DLD1 (cell line): ENCODE measurements around the gene C13orf46.

Experiments
- in situ Hi-C: cut with HindIII; loops from 2 replicates; pipeline ENCODE4 v1.10.0; 2017; ENCODE audit warnings: low sequenced_read_pairs

Gene C13orf46

DNA sequence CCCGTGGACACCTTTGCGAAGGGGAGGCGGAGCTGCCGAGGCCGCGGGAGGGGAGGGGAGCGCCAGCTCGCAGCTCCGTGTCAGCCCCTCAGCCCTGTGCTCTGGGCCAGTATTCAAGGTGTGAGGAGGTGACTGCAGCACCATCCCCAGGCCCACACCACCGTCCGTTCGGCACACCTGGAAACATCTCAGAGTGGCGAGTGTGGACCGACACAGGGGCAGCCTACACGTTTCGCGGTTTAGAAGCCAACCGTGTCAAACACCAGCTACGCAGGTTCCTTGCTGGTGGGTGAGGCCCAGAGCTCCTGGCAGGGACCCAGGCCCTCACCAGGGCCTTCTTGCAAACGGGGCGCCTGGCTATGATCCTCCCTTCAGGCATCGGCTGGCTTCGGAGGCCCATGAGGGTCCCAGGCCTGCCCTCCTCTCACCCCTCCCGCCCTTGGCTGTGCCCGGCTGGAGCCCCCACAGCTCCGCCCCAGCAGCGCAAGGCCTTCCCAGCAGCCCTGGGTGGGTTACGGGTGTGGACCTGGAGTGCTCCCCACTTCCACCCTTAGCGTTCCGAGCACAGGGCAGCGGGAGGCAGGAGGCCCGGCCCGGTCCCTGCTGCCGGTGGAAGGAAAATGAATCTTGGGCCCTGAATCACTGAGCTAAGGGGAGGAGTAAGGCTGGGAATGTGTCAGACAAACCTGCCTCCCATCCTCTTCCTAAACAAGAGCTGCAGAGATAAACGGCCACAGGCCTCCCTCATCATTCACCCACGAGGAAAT lies 1.2 kb downstream of the C13orf46 start:
- in situ Hi-C loops = no loop called here

DNA sequence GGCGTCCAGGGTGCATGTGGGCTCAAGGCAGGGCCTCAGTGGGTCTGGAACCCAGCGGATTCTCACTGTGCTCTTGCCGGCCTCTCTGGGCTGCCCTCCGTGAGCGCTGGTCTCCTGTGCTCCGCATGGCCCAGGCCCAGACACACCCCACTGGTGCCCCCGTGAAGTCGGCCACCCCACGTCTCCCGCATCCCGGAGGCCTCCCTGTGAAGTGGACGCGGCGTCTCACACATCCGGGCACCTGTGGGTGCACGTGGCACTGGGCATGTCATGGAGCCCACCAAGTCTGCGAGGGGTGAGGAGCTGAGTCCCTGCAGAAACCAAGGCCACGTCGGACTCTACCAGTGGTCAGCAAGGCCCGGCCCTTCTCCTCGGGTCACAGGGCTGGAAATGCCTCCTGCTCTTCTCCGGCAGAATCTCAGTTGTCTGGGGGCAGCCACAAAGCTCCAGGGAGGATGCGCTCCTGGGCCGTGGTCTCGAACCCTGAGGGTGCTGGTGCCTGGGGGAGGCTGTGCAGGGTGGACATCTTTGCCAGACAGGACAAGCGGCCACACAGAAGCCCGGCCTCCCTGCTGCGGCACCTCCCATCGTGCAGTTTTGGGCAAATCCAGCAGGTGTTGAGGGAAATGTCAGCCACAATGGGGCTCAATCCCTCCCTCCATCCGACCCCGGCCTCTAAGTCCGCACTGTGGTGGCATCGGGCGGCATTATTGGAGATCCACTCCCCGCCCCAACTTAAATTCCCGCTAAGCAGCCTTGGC lies 2.2 kb downstream of the C13orf46 start:
- in situ Hi-C loops = no loop called here

DNA sequence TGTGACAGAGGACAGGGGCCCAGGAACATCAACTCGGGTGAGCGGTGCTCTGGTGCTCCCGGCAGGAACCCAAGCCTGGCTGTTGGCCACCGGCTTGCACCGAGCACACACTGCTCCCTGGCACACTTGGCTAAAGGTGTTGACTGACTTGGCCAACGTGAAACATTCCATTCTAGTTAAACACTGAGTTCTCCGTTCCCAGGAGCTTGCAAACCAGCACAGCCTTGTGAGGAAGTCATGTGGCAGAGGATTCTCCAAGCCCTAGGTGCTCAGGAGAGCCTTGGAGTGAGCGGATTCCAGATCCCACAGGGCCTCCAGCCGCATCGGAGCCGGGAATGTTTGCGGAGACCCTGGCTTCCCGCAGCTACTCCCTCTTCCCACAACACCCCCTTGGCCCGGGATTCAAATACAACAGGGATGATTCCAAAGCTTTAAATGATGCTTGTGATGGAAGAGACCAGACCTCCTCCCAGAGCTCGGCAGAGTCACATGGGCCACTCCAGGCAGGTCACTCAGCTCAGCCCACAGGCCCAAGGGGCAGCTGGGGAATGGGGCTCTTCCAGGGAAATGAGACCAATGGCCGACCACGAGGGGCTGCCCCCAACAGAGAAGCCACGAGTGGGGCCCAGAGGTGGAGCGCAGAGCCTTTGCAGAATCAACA lies 2.9 kb downstream of the C13orf46 start:
- in situ Hi-C loops = no loop called here

DNA sequence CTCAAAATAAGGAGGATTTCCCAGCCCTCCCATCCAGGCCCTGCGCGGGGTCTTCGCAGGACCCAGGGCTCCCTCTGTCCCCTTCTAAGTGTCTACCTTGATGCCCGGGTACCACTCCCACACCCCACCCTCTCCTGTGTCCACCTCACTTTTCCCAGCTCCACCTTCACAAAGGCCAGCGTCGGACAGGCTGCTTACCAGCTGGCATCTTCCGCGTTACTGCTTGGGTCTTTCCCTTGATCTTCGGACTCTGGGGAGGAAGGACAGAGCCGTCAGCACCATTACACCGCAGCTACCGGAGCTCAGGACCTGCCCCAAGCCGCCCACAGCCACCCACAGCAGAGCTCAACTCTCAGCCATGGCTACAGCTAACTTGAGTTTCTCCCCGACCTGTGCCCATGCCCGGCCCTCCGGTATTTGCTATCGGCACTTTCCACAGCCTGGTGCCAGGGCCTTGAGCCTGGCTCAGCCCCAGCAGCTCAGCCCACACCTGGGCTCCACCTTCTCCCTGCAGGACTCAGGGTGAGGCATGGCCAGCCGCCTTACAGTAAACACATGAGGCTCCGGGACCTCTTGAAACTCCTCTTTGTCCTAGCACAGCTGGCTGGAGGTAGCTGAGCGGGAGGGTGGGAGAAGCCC lies 3.8 kb downstream of the C13orf46 start:
- in situ Hi-C loops = loop anchor here (10.0 kb wide), 1 partner anchor 85 kb away; no protein-coding TSS in a partner anchor

DNA sequence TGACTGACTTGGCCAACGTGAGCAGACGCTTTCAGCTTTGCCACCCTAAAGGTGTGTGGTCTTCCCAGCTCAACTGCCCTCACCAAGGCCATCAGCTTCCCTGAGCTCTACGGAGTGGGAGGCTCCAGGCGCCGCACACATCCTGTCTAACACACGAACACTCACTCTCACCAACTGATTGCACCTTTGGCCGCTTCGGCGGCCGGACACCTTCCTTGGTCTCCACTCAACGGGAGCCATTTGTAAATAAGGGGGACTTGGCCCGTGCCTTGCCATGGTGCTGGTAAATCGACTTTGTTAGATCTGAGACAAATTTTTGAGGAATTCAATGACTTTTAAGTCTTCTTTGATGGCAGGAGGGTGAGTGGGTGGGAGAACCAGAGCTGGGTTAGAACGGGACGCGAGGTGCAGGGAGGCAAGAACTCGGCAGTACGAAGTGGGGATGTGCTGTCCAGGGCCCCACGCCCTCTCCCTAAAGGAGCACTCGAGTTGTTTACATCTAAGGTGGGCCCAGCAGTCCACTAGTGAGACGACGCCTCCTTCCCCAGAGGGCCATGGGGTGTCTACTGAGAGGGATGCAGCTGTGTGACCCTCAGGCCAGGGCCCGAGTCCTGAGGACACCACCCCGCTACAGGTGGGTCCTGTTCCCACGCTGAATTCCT lies 4.4 kb downstream of the C13orf46 start:
- in situ Hi-C loops = loop anchor here (10.0 kb wide), 1 partner anchor 85 kb away; no protein-coding TSS in a partner anchor

DNA sequence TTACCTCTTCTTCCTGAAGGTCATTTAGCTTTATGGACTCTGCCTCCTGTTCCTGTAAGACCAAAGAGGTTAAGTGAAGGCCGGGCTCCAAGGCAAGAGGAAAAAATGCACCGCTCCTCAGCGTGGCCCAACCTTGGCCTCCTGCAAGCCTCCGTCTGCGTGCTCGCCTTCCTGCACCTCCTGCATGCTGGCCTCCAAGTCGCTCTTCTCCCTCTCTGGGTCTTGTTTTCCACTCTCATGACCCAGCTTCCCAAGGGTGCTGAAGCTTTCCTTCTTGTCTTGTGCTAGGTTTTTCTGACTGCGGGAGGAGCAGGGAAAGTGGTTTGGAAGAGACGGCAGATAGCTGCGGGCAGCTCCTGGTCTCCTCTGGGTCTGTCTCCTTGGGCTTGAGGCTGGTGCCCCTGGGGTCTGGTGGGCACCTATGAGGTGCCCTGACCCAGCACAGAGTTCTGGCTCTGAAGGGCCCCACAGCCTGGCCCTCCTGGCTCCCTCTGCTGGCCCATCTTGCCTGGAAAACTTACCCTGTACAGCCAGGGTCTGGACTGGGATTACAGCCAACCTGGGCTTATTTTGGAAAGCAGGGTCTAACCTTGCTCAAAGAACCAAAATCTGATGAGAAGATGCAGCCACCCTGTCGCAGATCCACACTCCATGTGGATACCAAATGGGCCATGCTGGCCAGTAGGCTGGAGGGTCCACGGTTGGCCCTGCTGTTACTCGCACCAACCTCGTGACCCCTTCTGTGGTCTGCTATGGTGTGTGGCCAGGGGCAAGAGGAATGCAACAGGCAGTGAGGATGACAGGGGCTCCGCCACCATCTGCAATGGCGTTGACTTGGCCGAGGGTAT lies 5.2 kb downstream of the C13orf46 start:
- in situ Hi-C loops = loop anchor here (10.0 kb wide), 1 partner anchor 86 kb away; no protein-coding TSS in a partner anchor

DNA sequence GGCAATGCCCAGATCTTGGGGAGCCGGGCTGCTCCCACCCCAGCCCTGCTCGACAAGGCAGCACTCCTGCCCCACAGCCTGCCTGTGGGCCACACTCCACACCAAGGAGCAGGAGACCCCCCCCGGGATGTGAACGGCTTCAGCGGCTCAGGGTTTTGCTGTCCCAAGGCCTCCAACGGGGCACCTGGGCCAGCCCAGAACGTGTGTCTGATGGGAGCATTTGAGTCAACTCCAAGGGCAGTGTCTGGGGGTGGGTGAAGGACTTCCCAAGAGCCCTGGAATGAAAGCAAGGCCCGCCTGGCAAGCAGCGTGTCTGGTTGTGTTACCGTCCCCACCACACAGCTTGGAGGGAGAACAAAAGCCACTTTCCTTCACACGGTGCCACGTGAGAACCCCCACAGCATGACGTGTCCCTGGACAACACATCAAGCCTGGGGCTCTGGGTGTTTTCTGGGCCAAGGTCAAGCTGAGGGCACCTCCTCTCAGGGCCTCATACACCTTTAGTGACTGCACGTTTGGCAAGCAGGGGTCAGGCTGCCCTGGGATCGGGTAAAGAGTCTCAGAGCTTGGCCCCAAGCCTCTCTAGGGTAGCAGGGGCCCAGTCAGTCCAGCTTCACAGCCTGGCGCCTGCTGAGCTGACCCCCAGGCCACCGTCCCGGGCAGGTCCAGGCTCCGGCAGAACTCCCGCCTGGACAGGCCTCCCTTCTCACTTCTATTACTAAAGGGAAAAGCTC lies 6.0 kb downstream of the C13orf46 start:
- in situ Hi-C loops = loop anchor here (10.0 kb wide), 1 partner anchor 87 kb away; no protein-coding TSS in a partner anchor

DNA sequence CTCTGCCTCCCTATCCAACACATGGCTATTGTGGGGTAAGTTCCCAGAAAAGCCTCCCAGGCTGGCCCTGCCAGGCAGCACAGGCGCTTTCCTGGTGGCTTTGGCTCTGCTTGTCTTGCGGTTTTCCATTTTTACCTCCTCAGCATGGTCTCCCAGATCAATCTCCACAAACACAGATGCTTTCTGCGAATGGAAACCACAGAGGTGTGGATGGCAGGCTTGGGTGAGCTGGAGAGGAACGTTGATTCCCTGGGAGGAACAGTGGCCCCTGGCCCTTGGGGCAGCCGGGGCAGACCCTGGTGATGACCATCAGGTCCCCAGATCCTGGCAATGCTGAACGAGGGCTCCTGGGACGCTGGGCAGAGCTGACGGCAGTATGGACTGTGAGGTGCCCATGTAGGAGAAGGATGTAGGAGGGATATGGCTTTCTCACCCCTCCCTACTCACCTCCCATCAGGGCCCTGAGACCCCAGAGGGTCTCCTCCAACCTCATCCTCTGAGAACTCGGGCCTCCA lies 6.6 kb downstream of the C13orf46 start:
- in situ Hi-C loops = loop anchor here (10.0 kb wide), 1 partner anchor 88 kb away; no protein-coding TSS in a partner anchor

DNA sequence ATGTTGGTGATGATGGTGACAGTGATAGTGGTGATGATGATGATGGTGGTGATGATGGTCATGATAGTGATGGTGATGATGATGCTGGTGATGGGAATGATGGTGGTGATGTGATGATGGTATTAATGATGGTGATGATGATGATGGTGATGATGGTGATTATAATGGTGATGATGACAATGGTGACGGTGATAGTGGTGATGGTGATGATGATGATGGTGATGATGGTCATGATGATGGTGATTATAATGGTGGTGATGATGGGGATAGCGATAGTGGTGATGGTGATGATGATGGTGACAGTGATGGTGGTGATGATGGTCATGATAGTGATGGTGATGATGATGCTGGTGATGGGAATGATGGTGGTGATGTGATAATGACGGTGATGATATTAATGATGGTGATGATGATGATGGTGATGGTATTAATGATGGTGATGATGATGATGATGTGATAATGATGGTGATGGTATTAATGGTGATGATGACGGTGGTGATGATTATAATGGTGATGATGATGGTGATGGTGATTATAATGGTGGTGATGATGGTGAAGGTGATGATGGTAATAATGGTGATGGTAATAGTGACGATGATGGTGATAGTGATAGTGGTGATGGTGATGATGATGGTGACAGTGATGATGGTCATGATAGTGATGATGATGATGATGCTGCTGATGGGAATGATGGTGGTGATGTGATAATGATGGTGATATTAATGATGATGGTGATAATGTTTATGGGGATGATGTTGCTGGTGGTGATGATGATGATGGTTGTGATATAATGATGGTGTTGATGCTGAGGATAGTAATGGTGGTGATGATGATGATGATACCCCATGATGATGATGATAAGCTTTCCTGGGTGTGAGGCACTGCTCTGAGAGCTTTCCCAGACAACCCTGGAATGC lies 7.7 kb downstream of the C13orf46 start:
- in situ Hi-C loops = loop anchor here (10.0 kb wide), 1 partner anchor 89 kb away; no protein-coding TSS in a partner anchor

DNA sequence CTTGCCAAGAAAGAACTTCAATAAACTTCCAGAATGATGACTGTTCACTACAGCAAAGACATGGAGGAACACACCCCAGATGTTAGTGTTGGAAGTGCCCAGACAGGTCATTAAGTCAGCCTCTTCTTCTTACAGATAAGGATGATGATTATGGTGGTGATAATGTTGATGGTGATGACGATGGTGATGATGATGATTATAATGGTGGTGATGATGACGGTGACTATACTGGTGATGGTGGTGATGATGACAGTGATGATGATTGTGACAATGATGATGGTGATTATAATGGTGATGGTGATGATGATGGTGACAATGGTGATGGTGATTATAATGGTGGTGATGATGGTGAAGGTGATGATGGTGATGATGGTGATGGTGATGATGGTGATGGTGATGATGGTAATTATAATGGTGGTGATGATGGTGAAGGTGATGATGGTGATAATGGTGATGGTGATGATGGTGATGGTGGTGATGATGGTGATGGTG lies 8.4 kb downstream of the C13orf46 start:
- in situ Hi-C loops = loop anchor here (10.0 kb wide), 1 partner anchor 89 kb away; no protein-coding TSS in a partner anchor

DNA sequence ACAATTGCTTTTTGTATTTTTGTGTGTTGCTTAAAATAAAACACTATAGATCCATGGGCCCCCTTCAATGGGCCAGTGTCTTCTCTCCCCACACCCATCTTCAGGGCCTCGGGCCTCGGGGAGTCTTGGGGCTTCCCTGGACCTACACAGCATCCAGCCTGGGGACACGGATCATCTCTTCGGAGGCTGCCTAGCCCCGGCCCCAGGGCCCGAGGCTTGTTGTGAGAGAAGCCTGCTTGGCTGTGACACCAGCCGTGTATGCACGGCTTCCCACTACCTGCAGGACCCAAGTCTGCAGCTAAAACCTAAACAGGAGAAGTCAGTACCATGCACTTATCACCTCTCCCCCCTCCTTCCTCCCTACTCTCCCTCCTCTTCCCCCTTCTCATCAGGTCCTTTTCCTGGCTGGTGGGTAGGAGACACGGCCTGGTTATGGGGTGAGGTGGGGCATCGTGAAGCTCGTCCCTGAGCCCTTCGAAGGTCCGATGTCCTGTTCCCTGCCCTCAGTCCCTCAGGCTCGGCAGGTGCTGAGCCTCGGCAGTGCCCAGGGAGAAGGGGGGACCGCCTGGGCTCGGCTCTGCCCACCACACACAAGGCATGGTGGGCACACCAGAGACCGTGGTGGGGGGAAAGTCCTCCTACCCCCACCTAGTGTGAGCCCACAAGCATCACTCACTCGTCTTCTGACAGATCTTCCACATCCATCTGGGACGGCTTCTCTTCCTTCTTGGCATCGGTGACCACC lies 9.5 kb downstream of the C13orf46 start:
- in situ Hi-C loops = loop anchor here (10.0 kb wide), 1 partner anchor 90 kb away; no protein-coding TSS in a partner anchor

DNA sequence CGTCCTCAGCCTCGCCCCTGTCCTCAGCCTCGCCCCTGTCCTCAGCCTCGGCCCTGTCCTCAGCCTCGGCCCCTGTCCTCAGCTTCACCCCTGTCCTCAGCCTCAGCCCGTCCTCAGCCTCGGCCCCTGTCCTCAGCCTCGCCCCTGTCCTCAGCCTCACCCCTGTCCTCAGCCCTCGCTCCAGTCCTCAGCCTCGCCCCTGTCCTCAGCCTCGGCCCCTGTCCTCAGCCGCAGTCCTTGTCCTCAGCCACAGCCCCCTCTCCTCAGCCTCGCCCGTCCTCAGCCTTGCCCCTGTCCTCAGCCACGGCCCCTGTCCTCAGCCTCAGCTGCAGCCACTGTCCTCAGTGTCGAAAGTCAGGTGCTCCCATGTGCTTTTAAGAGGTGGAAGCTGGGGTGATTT lies 10.5 kb downstream of the C13orf46 start:
- in situ Hi-C loops = loop anchor here (10.0 kb wide), 1 partner anchor 91 kb away; no protein-coding TSS in a partner anchor

DNA sequence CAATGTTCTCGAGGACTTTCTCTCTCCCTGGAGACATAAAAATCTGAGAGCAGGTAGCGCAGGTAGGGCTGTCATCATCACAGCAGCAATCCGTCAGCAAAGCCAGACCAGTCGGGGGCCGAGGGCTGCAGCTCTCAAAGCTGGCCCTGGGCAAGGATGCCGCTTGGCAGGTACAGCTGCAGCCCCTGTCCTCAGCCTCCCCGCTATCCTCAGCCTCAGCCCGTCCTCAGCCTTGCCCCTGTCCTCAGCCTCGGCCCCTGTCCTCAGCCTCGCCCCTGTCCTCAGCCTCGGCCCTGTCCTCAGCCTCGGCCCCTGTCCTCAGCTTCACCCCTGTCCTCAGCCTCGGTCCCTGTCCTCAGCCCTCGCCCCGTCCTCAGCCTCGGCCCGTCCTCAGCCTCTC lies 10.9 kb downstream of the C13orf46 start:
- in situ Hi-C loops = loop anchor here (10.0 kb wide), 1 partner anchor 92 kb away; no protein-coding TSS in a partner anchor

DNA sequence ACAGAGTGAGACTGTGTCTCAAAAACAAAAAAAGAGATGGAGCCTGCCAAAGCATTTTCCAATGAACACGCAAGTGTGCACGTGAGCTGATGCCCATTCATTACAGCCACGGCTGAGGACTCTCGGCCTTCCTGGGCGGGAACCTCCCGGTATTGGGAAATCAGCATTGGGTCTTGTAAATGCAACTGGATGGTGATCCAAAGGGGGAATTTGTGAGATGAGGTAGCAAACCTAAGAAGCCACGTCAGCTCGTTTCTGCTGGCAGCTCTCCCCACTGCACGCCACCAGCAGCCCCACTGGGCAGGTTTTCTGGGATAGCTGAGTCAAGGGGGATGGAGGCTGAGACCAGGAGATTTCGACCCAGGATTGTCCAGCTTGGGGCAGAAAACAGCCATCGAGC lies 11.5 kb downstream of the C13orf46 start:
- in situ Hi-C loops = loop anchor here (10.0 kb wide), 1 partner anchor 92 kb away; no protein-coding TSS in a partner anchor

DNA sequence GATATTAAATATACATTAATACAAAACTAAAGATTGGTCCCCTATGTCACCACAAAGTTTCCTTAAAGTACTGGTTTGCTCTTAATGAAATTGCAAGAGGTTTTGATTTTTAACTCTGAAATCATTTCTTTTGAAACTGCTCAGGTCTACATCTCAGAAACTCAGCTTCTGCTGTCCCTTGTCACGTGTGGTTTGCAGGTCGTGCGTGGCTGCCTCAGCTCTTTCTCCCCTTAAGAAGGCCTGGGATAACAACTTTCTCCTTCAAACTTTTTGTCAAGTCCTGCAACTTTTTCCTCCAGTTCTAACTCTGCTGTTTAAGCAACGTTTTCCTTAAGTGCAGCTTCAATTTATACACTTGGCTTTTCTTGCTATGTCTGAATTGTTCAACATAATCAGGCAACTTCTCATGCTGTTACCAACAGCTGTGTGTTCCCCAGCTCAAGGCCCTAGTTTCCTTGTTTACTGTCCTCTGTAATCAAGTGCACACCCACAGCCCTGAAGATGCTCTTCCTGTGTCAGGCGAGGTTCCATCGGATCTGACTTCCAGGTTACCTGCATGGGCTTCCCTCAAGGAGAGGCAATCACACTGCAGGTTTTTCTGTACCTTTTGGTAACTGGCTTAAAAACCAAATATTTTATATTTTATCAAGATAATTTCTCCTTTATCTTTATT lies 13.5 kb downstream of the C13orf46 start:
- in situ Hi-C loops = loop anchor here (10.0 kb wide), 1 partner anchor 94 kb away; no protein-coding TSS in a partner anchor

DNA sequence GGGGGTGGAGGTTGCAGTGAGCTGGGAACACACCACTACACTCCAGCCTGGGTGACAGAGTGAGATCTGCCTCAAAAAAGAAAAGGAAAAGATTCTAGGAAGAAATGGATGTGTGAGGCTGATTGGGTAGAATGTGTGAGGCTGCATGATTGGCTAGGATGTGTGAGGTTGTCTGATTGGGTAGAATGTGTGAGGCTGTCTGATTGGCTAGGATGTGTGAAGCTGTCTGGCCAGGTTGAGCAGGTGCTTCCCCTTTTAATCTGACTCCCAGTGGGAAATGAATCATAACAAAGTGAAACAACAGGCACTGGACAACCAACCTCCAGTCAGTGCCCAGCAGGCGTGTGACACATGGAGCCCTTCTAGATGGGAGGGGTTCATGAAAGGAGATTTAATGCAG lies 14.7 kb downstream of the C13orf46 start:
- in situ Hi-C loops = no loop called here
